ENCODE data around the gene MRGPRF.

DNA sequence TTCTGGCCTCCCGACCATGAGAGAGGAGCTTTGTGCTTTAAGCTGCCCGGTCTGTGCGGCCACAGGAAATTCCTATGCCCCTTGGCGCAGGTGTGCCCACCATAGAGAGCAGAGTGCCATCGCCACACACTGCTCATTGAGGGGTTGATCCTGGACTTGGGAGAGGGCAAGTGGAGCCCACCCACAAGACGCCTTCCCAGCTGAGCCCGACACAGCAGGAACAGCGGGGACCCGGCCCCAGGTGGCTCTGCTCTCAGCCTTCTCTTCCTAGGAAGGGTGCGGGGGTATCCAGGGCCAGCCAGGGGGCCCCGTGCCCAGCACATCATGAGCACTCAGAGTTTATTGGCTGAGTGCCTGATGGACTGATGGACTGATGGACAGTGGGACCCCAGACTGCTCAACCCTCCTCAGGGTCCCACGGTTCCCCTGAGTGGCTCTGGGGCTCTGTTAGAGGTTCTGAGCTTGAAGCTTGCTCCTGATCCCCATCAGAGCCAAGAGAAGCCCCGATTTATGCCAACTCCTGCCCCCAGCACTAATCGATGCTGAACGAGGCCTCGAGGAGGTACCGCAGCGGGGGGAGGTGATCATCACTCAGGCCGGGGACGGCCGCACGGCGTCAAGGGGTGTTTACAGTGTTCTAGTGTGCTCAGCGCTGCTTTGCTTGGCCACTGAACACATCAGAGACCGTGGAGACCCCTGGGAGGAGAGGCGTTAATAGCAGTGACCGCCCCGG, 18.7 kb downstream of the MRGPRF start:
- TF ChIP-seq, protein P1, sequence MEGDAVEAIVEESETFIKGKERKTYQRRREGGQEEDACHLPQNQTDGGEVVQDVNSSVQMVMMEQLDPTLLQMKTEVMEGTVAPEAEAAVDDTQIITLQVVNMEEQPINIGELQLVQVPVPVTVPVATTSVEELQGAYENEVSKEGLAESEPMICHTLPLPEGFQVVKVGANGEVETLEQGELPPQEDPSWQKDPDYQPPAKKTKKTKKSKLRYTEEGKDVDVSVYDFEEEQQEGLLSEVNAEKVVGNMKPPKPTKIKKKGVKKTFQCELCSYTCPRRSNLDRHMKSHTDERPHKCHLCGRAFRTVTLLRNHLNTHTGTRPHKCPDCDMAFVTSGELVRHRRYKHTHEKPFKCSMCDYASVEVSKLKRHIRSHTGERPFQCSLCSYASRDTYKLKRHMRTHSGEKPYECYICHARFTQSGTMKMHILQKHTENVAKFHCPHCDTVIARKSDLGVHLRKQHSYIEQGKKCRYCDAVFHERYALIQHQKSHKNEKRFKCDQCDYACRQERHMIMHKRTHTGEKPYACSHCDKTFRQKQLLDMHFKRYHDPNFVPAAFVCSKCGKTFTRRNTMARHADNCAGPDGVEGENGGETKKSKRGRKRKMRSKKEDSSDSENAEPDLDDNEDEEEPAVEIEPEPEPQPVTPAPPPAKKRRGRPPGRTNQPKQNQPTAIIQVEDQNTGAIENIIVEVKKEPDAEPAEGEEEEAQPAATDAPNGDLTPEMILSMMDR (IDR thresholded peaks at IDR 0.05): no peak
- no peak for TF ChIP-seq POLR2A (IDR thresholded peaks at IDR 0.05)

Data from breast epithelium (tissue), 3 donors.